ENCODE results near the gene ACACB.

- TF ChIP-seq CTCF (IDR thresholded peaks at IDR 0.05; ENCODE audit: extremely low read depth in 1 of 2, insufficient read depth in 1 of 2, low read depth in 1 of 2, low read length in 2 of 2) (no peak), JUN (IDR thresholded peaks at IDR 0.05; ENCODE audit: borderline replicate concordance, insufficient read depth, insufficient read length, low read depth) (no peak), POLR2AphosphoS5 (IDR thresholded peaks at IDR 0.05; ENCODE audit: insufficient read depth, low read depth, low read length) (no peak), MAX (IDR thresholded peaks at IDR 0.05; ENCODE audit: insufficient read depth, insufficient read length) (no peak), POLR2A (IDR thresholded peaks at IDR 0.05; ENCODE audit: low read depth, low read length) (no peak)
Observed at GRCh38 chr12:109154451-109155438, 38.4 kb downstream of the ACACB start.

All from endothelial cell of umbilical vein (primary cell).